Activated naive CD4-positive, alpha-beta T cell treated with anti-CD3 and anti-CD28 coated beads, Interleukin-2, amount 10 ng/mL, durations not matched to agents 7 days and 5 days (primary cell): ENCODE measurements around the gene KLF11.
"Not testable (repeated sequence)": the region's sequence is repeated elsewhere in the genome, so short reads cannot be mapped to it uniquely, and the experiment has no call there.

Experiments
- CTCF ChIA-PET: fragments of 350-600 bp; sonication (Branson Sonifier 250); formaldehyde crosslinking; loops from one replicate; lab custom pipeline; 2021; ENCODE audit warnings: antibody characterized with exemption; lab: Charles Lee
- DNase-seq: peaks from one replicate; pipeline ENCODE4 v3.0.0-alpha.2; 2020
- H3K27ac Mint-ChIP-seq: one replicate; pipeline ENCODE4 v1.8.0; 2021; ENCODE audit warnings: mild to moderate bottlenecking, moderate library complexity, mixed read lengths
- H3K27me3 Mint-ChIP-seq: one replicate; pipeline ENCODE4 v1.8.0; 2021; ENCODE audit warnings: mild to moderate bottlenecking, mixed read lengths
- H3K36me3 Mint-ChIP-seq: one replicate; pipeline ENCODE4 v1.8.0; 2021; ENCODE audit warnings: mixed read lengths
- H3K4me1 Mint-ChIP-seq: one replicate; pipeline ENCODE4 v1.8.0; 2021; ENCODE audit warnings: mixed read lengths
- H3K4me3 Mint-ChIP-seq: one replicate; pipeline ENCODE4 v1.8.0; 2021; ENCODE audit warnings: mild to moderate bottlenecking, moderate library complexity, mixed read lengths
- H3K9me3 Mint-ChIP-seq: one replicate; pipeline ENCODE4 v1.8.0; 2021; ENCODE audit warnings: mixed read lengths

Gene KLF11

GRCh38 chr2:10005461-10006235 lies 37.7 kb upstream of the KLF11 start:
- Mint-ChIP-seq H3K9me3 (no peaks in the 10 kb centered on the region), H3K36me3 (no peaks in the 10 kb centered on the region), H3K27me3 (peaks cover 61% of the 10 kb centered on the region), H3K27ac (no peak overlapping the region), H3K4me1 (no peaks in the 10 kb centered on the region), H3K4me3 (no peak overlapping the region)
- DNase-seq = no peak
- CTCF ChIA-PET = interaction anchor here (1.8 kb wide), 1 partner anchor 21 kb away, joined by 10 read pairs; no protein-coding TSS in a partner anchor

GRCh38 chr2:10006236-10007161 lies 36.9 kb upstream of the KLF11 start:
- Mint-ChIP-seq H3K27ac (no peak overlapping the region), H3K27me3 (peaks cover 61% of the 10 kb centered on the region), H3K4me3 (no peak overlapping the region), H3K36me3 (no peaks in the 10 kb centered on the region), H3K9me3 (no peaks in the 10 kb centered on the region), H3K4me1 (no peaks in the 10 kb centered on the region)
- CTCF ChIA-PET = interaction anchor here (1.8 kb wide), 1 partner anchor 22 kb away, joined by 10 read pairs; no protein-coding TSS in a partner anchor
- DNase-seq = no peak

- CTCF ChIA-PET = no interaction called here
- no peaks in the 10 kb centered on the region for H3K9me3 Mint-ChIP-seq
- H3K36me3 Mint-ChIP-seq = no peaks in the 10 kb centered on the region
- H3K4me3 Mint-ChIP-seq = no peak overlapping the region
- H3K4me1 Mint-ChIP-seq = no peaks in the 10 kb centered on the region
- H3K27me3 Mint-ChIP-seq = peaks cover 61% of the 10 kb centered on the region
- no peak for DNase-seq
- no peak overlapping the region for H3K27ac Mint-ChIP-seq
These were observed 35.9 kb upstream of the KLF11 start for GRCh38 chr2:10007435-10007834.

- Mint-ChIP-seq H3K27ac (no peak overlapping the region), H3K4me3 (no peak overlapping the region), H3K36me3 (no peaks in the 10 kb centered on the region), H3K9me3 (no peaks in the 10 kb centered on the region), H3K4me1 (no peaks in the 10 kb centered on the region), H3K27me3 (peaks cover 56% of the 10 kb centered on the region)
- CTCF ChIA-PET = interaction anchor here (1.0 kb wide), 1 partner anchor 24 kb away, joined by 3 read pairs; no protein-coding TSS in a partner anchor
- DNase-seq = no peak
These were observed 35.2 kb upstream of the KLF11 start for GRCh38 chr2:10007921-10008808.

GRCh38 chr2:10008809-10009176 lies 34.6 kb upstream of the KLF11 start:
- H3K4me3 Mint-ChIP-seq = no peak overlapping the region
- no peak for DNase-seq
- no peaks in the 10 kb centered on the region for H3K36me3 Mint-ChIP-seq
- H3K4me1 Mint-ChIP-seq = no peaks in the 10 kb centered on the region
- CTCF ChIA-PET = interaction anchor here (1.0 kb wide), 1 partner anchor 24 kb away, joined by 3 read pairs; no protein-coding TSS in a partner anchor
- H3K27me3 Mint-ChIP-seq = peaks cover 54% of the 10 kb centered on the region
- no peaks in the 10 kb centered on the region for H3K9me3 Mint-ChIP-seq
- H3K27ac Mint-ChIP-seq = no peak overlapping the region

GRCh38 chr2:10009271-10009810 lies 34.0 kb upstream of the KLF11 start:
- no peak overlapping the region for H3K27ac Mint-ChIP-seq
- no peaks in the 10 kb centered on the region for H3K36me3 Mint-ChIP-seq
- H3K4me3 Mint-ChIP-seq = no peak overlapping the region
- no peaks in the 10 kb centered on the region for H3K4me1 Mint-ChIP-seq
- CTCF ChIA-PET = interaction anchor here (1.0 kb wide), 1 partner anchor 25 kb away, joined by 3 read pairs; no protein-coding TSS in a partner anchor
- DNase-seq = no peak
- H3K9me3 Mint-ChIP-seq = no peaks in the 10 kb centered on the region
- H3K27me3 Mint-ChIP-seq = peaks cover 52% of the 10 kb centered on the region

- no peak overlapping the region for H3K4me3 Mint-ChIP-seq
- CTCF ChIA-PET = no interaction called here
- no peaks in the 10 kb centered on the region for H3K9me3 Mint-ChIP-seq
- H3K4me1 Mint-ChIP-seq = no peaks in the 10 kb centered on the region
- H3K27ac Mint-ChIP-seq = no peak overlapping the region
- DNase-seq = no peak
- peaks cover 45% of the 10 kb centered on the region for H3K27me3 Mint-ChIP-seq
- H3K36me3 Mint-ChIP-seq = no peaks in the 10 kb centered on the region
These were observed 33.3 kb upstream of the KLF11 start for GRCh38 chr2:10009811-10010781.

GRCh38 chr2:10010861-10011605 lies 32.3 kb upstream of the KLF11 start:
- H3K36me3 Mint-ChIP-seq, DNase-seq, CTCF ChIA-PET, H3K4me3 Mint-ChIP-seq, H3K27ac Mint-ChIP-seq, H3K4me1 Mint-ChIP-seq, H3K9me3 Mint-ChIP-seq: not testable (repeated sequence)
- peaks cover 36% of the 10 kb centered on the region for H3K27me3 Mint-ChIP-seq

GRCh38 chr2:10011606-10012325 lies 31.6 kb upstream of the KLF11 start:
- H3K27ac Mint-ChIP-seq, H3K4me1 Mint-ChIP-seq, DNase-seq, H3K36me3 Mint-ChIP-seq, H3K4me3 Mint-ChIP-seq, H3K9me3 Mint-ChIP-seq, CTCF ChIA-PET: not testable (repeated sequence)
- H3K27me3 Mint-ChIP-seq = peaks cover 29% of the 10 kb centered on the region

GRCh38 chr2:10012366-10012962 lies 30.9 kb upstream of the KLF11 start:
- H3K9me3 Mint-ChIP-seq, H3K27ac Mint-ChIP-seq, H3K36me3 Mint-ChIP-seq, DNase-seq, CTCF ChIA-PET, H3K4me1 Mint-ChIP-seq, H3K4me3 Mint-ChIP-seq: not testable (repeated sequence)
- H3K27me3 Mint-ChIP-seq = peaks cover 22% of the 10 kb centered on the region

GRCh38 chr2:10012963-10013461 lies 30.3 kb upstream of the KLF11 start:
- no peak for DNase-seq
- no peaks in the 10 kb centered on the region for H3K4me1 Mint-ChIP-seq
- no peak overlapping the region for H3K27ac Mint-ChIP-seq
- no peak overlapping the region for H3K4me3 Mint-ChIP-seq
- no peaks in the 10 kb centered on the region for H3K36me3 Mint-ChIP-seq
- CTCF ChIA-PET = no interaction called here
- peaks cover 4% of the 10 kb centered on the region for H3K9me3 Mint-ChIP-seq
- peaks cover 16% of the 10 kb centered on the region for H3K27me3 Mint-ChIP-seq
